ENCODE data around the gene TNNT3. TPM values are rescaled to one million over a fixed set of nuclear protein-coding genes. Genes with fewer than 3 reads are reported as not detected.
A peak's percentile ranks its signal among the peaks of the same experiment; 100 is the strongest.

Gene TNNT3
- total RNA-seq, 2 donors from 2014 or later: 1.6 TPM; not detected in 1

- no peaks in the 10 kb centered on the region for H3K36me3 ChIP-seq (replicated peaks in 1 of 2; ENCODE audit: insufficient read depth in 1 of 2, low read depth in 2 of 2)
- H3K4me1 ChIP-seq: no peaks in the 10 kb centered on the region
- ATAC-seq (no peak), DNase-seq (no peak)
- no peak overlapping the region for H3K27ac ChIP-seq
- intact Hi-C loops (cut with DNase I): no loop called here
- H3K9me3 ChIP-seq: no peaks in the 10 kb centered on the region
- H3K4me3 ChIP-seq: no peak overlapping the region
- WGBS, 2 donors: no CpG with 5 or more reads among the region's 23 CpGs
- no peaks in the 10 kb centered on the region for H3K27me3 ChIP-seq
- TF ChIP-seq POLR2A (IDR thresholded peaks at IDR 0.05) (no peak), CTCF (IDR thresholded peaks at IDR 0.05) (no peak)
Measured at GRCh38 chr11:1969776-1970175, 50.3 kb downstream of the TNNT3 start.

- Histone ChIP-seq H3K4me3 (no peak overlapping the region), H3K9me3 (no peaks in the 10 kb centered on the region), H3K27me3 (no peaks in the 10 kb centered on the region), H3K36me3 (replicated peaks in 1 of 2; ENCODE audit: insufficient read depth in 1 of 2, low read depth in 2 of 2) (no peaks in the 10 kb centered on the region), H3K27ac (no peak overlapping the region), H3K4me1 (no peaks in the 10 kb centered on the region)
- ATAC-seq (no peak), DNase-seq (peak in 1 of 4 donors; percentile 8)
- TF ChIP-seq CTCF (IDR thresholded peaks at IDR 0.05) (no peak), POLR2A (IDR thresholded peaks at IDR 0.05) (no peak)
- 61 to 78% methylated on average over 6 of the region's 15 CpGs for WGBS, 2 donors
- intact Hi-C loops (cut with DNase I): no loop called here
Measured at GRCh38 chr11:1970956-1971355, 51.5 kb downstream of the TNNT3 start.

GRCh38 chr11:1975185-1975584 is 55.7 kb downstream of the TNNT3 start:
- intact Hi-C loops (cut with DNase I): no loop called here
- no CpG with 5 or more reads among the region's 13 CpGs for WGBS, 2 donors
- no peak for ATAC-seq
- TF ChIP-seq POLR2A (IDR thresholded peaks at IDR 0.05) (no peak), CTCF (IDR thresholded peaks at IDR 0.05) (no peak)
- no peaks in the 10 kb centered on the region for H3K27me3 ChIP-seq
- no peaks in the 10 kb centered on the region for H3K36me3 ChIP-seq (replicated peaks in 1 of 2; ENCODE audit: insufficient read depth in 1 of 2, low read depth in 2 of 2)
- no peak overlapping the region for H3K4me3 ChIP-seq
- H3K9me3 ChIP-seq: no peaks in the 10 kb centered on the region
- no peak for DNase-seq
- H3K27ac ChIP-seq: no peak overlapping the region
- H3K4me1 ChIP-seq: no peaks in the 10 kb centered on the region

- no CpG with 5 or more reads among the region's 26 CpGs for WGBS, 2 donors
- intact Hi-C loops (cut with DNase I): no loop called here
- Histone ChIP-seq H3K36me3 (replicated peaks in 1 of 2; ENCODE audit: insufficient read depth in 1 of 2, low read depth in 2 of 2) (no peaks in the 10 kb centered on the region), H3K4me1 (peaks cover 3% of the 10 kb centered on the region), H3K27me3 (no peaks in the 10 kb centered on the region), H3K27ac (no peak overlapping the region), H3K9me3 (no peaks in the 10 kb centered on the region), H3K4me3 (no peak overlapping the region)
- TF ChIP-seq CTCF (IDR thresholded peaks at IDR 0.05) (no peak), POLR2A (IDR thresholded peaks at IDR 0.05) (no peak)
- ATAC-seq (no peak), DNase-seq (peak in 1 of 4 donors; percentile 12)
Measured at GRCh38 chr11:1978720-1979473, 59.4 kb downstream of the TNNT3 start.

- no peaks in the 10 kb centered on the region for H3K9me3 ChIP-seq
- H3K36me3 ChIP-seq (replicated peaks in 1 of 2; ENCODE audit: insufficient read depth in 1 of 2, low read depth in 2 of 2): no peaks in the 10 kb centered on the region
- TF ChIP-seq POLR2A (IDR thresholded peaks at IDR 0.05) (no peak), CTCF (IDR thresholded peaks at IDR 0.05) (no peak)
- no peaks in the 10 kb centered on the region for H3K27me3 ChIP-seq
- no peak overlapping the region for H3K4me3 ChIP-seq
- no peak overlapping the region for H3K27ac ChIP-seq
- ATAC-seq (no peak), DNase-seq (no peak)
- intact Hi-C loops (cut with DNase I): no loop called here
- WGBS, 2 donors: no CpG with 5 or more reads among the region's 11 CpGs
- peaks cover 3% of the 10 kb centered on the region for H3K4me1 ChIP-seq
Measured at GRCh38 chr11:1979607-1980006, 60.1 kb downstream of the TNNT3 start.

Data from body of pancreas (tissue), 4 donors.